Vagina (tissue), 2 donors: ENCODE data around the gene KDM5B.

Source experiments
- POLR2A ChIP-seq, 2 donors: fragments of 450-650 bp; IDR thresholded peaks; one replicate each; pipeline ENCODE4 v1.6.1; 2017; ENCODE audit warnings: antibody characterized with exemption in 2 of 2, mild to moderate bottlenecking in 2 of 2, moderate library complexity in 2 of 2
- POLR2AphosphoS5 ChIP-seq, 2 donors: sonication (generic); formaldehyde crosslinking; IDR thresholded peaks; one replicate each; pipeline ENCODE4 v1.9.0; 2017; ENCODE audit warnings: antibody characterized with exemption in 2 of 2, mild to moderate bottlenecking in 2 of 2, low read depth in 1 of 2; ENCODE audit not compliant: insufficient read depth in 1 of 2

GRCh38 chr1:202683029-202683428 lies 125.2 kb downstream of the KDM5B start:
- TF ChIP-seq POLR2A (IDR thresholded peaks at IDR 0.05) (no peak), POLR2AphosphoS5 (IDR thresholded peaks at IDR 0.05; ENCODE audit: insufficient read depth in 1 of 2, low read depth in 1 of 2) (no peak)
